ENCODE measurements around the gene GUCY1A2. TPM values are rescaled to one million over a fixed set of nuclear protein-coding genes. Genes with fewer than 3 reads are reported as not detected.

The GUCY1A2 gene
- total RNA-seq, 4 donors from 2014 or later, result 2.5 to 7.7 (median 4.4) TPM

GRCh38 chr11:106950067-106950491 is 68.2 kb downstream of the GUCY1A2 start:
- Histone ChIP-seq H3K4me1 (no peaks in the 10 kb centered on the region), H3K27me3 (no peaks in the 10 kb centered on the region), H3K4me3 (no peak overlapping the region), H3K36me3 (no peaks in the 10 kb centered on the region), H3K9me3 (no peaks in the 10 kb centered on the region), H3K27ac (replicated peaks in 1 of 4) (no peak overlapping the region)
- intact Hi-C loops (cut with DNase I), result no loop called here
- DNase-seq (ENCODE audit: extremely low spot score), result no peak
- TF ChIP-seq CTCF (IDR thresholded peaks at IDR 0.05), result no peak
- no peak for TF ChIP-seq EP300 (IDR thresholded peaks at IDR 0.05)
- no peak for TF ChIP-seq POLR2A (IDR thresholded peaks at IDR 0.05; ENCODE audit: low read depth)
- no peak for TF ChIP-seq POLR2AphosphoS5 (IDR thresholded peaks at IDR 0.05)

DNA sequence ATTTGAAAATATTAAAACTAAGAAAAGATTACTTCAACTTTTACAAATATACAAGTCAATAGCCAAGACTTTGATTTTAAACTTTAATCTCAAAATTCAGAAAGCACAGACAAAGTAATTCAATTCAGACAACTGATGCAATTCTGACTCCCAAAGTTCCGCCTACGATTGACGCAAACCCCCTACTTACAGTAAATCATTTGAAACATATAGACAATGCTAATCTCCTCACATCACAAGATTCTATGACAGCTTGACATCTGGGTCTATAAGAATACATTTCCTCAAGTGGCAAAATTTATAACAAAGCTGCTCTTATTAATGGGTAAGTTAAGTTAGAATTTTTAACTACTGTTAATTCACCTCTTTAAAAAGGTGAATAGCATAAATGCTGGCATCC is 75.2 kb downstream of the GUCY1A2 start:
- intact Hi-C loops (cut with DNase I), result no loop called here
- TF ChIP-seq CTCF (IDR thresholded peaks at IDR 0.05), result no peak
- no peak for TF ChIP-seq POLR2AphosphoS5 (IDR thresholded peaks at IDR 0.05)
- TF ChIP-seq EP300 (IDR thresholded peaks at IDR 0.05), result no peak
- TF ChIP-seq POLR2A (IDR thresholded peaks at IDR 0.05; ENCODE audit: low read depth), result no peak
- H3K27ac ChIP-seq (replicated peaks in 1 of 4), result no peak overlapping the region
- no peak overlapping the region for H3K4me3 ChIP-seq
- no peak for DNase-seq (ENCODE audit: extremely low spot score)
- H3K4me1 ChIP-seq, result no peaks in the 10 kb centered on the region
- H3K36me3 ChIP-seq, result no peaks in the 10 kb centered on the region
- H3K9me3 ChIP-seq, result no peaks in the 10 kb centered on the region
- no peaks in the 10 kb centered on the region for H3K27me3 ChIP-seq
- WGBS, result 96% methylated on average over 3 of the region's 3 CpGs

DNA sequence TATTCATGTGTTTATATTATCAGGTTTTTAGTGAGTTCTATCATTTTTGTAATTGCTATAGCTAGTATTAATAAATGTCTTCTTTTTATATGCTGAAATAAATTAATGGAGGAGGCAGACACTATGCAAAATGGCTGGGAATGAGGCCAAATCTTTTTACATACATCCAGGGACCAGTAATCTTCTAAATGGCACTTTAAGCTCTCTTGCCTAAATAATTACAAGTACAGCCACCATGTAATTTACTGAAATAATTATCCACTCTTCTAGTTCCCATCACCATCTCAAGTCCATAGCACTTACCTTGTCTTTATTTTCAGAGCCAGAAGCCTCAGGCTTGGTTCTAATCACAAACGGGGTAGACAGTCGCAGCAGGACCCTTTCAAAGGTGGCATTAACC is 79.1 kb downstream of the GUCY1A2 start:
- WGBS, result 71% methylated on average over 2 of the region's 2 CpGs
- no peak overlapping the region for H3K27ac ChIP-seq (replicated peaks in 1 of 4)
- no peaks in the 10 kb centered on the region for H3K36me3 ChIP-seq
- intact Hi-C loops (cut with DNase I), result no loop called here
- H3K27me3 ChIP-seq, result no peaks in the 10 kb centered on the region
- no peaks in the 10 kb centered on the region for H3K4me1 ChIP-seq
- DNase-seq (ENCODE audit: extremely low spot score), result no peak
- H3K9me3 ChIP-seq, result no peaks in the 10 kb centered on the region
- no peak overlapping the region for H3K4me3 ChIP-seq
- no peak for TF ChIP-seq POLR2A (IDR thresholded peaks at IDR 0.05; ENCODE audit: low read depth)
- TF ChIP-seq EP300 (IDR thresholded peaks at IDR 0.05), result no peak
- TF ChIP-seq CTCF (IDR thresholded peaks at IDR 0.05), result no peak
- TF ChIP-seq POLR2AphosphoS5 (IDR thresholded peaks at IDR 0.05), result no peak

DNA sequence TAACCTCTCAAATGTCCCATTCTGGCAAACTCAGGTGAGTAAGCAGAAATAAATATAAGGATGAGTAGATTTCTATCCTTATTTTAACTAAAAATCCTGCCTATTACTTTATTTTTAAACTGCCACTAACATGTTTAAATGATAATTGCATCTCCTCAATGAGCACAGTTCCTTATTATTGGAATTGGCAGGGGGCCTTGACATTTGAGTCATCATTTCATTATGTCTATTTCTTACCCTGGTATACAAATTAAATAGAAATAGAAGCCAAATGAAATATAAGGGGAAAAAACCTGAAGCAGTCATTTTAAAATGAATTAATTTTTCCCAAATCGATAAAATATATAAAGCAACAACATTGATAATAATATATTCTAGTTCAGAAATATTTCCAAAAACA is 81.2 kb downstream of the GUCY1A2 start:
- Histone ChIP-seq H3K36me3 (no peaks in the 10 kb centered on the region), H3K4me3 (no peak overlapping the region), H3K27ac (replicated peaks in 1 of 4) (no peak overlapping the region), H3K9me3 (no peaks in the 10 kb centered on the region), H3K27me3 (no peaks in the 10 kb centered on the region), H3K4me1 (no peaks in the 10 kb centered on the region)
- DNase-seq (ENCODE audit: extremely low spot score), result no peak
- intact Hi-C loops (cut with DNase I), result no loop called here
- TF ChIP-seq POLR2AphosphoS5 (IDR thresholded peaks at IDR 0.05), result no peak
- no peak for TF ChIP-seq EP300 (IDR thresholded peaks at IDR 0.05)
- no peak for TF ChIP-seq CTCF (IDR thresholded peaks at IDR 0.05)
- TF ChIP-seq POLR2A (IDR thresholded peaks at IDR 0.05; ENCODE audit: low read depth), result no peak
- 87% methylated on average over 1 of the region's 1 CpG for WGBS

DNA sequence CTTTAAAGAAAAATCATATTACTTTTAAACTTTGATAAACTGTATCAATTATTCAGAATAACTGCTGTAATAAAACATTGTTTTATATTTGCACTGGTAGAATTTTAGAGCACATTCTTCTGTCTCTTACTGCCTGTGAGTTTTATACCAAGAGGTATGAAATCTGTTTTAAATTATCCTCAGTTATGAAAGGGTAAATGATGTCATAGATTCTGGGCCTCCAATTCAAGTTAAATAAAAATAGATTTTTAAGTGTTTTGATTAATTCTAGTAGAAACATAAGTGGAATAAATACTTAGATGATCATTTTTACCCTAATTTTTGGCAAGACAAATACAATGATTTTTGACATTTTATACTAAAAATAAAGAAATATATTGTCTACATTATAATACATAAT is 93.0 kb downstream of the GUCY1A2 start:
- no peak for DNase-seq (ENCODE audit: extremely low spot score)
- Histone ChIP-seq H3K4me1 (no peaks in the 10 kb centered on the region), H3K36me3 (no peaks in the 10 kb centered on the region), H3K27ac (replicated peaks in 1 of 4) (no peak overlapping the region), H3K9me3 (no peaks in the 10 kb centered on the region), H3K27me3 (no peaks in the 10 kb centered on the region), H3K4me3 (no peak overlapping the region)
- TF ChIP-seq EP300 (IDR thresholded peaks at IDR 0.05) (no peak), POLR2AphosphoS5 (IDR thresholded peaks at IDR 0.05) (no peak), POLR2A (IDR thresholded peaks at IDR 0.05; ENCODE audit: low read depth) (no peak), CTCF (IDR thresholded peaks at IDR 0.05) (no peak)
- intact Hi-C loops (cut with DNase I), result no loop called here
